NT2/D1 (cell line): ENCODE measurements around the gene SMAD1.

Source experiments
- SUZ12 ChIP-seq: IDR thresholded peaks from 2 replicates; pipeline ENCODE4 v1.6.1; 2011; ENCODE audit not compliant: insufficient read length, insufficient read depth; ENCODE audit errors: extremely low read depth
- YY1 ChIP-seq: IDR thresholded peaks from 2 replicates; pipeline ENCODE4 v1.6.1; 2011; ENCODE audit not compliant: insufficient read length, insufficient read depth
- ZNF274 ChIP-seq: IDR thresholded peaks from 2 replicates; pipeline ENCODE4 v1.6.1; 2011; ENCODE audit warnings: mild to moderate bottlenecking, low read depth, low read length

GRCh38 chr4:145527773-145528172 is 46.1 kb downstream of the SMAD1 start:
- TF ChIP-seq ZNF274 = no peak
- no peak for TF ChIP-seq YY1
- no peak for TF ChIP-seq SUZ12
